ENCODE measurements around the gene MYBPHL. TPM values are rescaled to one million over a fixed set of nuclear protein-coding genes. Genes with fewer than 3 reads are reported as not detected.

The MYBPHL gene
- total RNA-seq, 4 donors from 2014 or later = not detected

GRCh38 chr1:109298666-109299557 lies 7.9 kb downstream of the MYBPHL start:
- WGBS, 2 donors = 42 to 54% methylated on average over 6 to 11 of the region's 11 CpGs
- no peak for TF ChIP-seq POLR2A (IDR thresholded peaks at IDR 0.05)
- no peak for TF ChIP-seq CTCF (IDR thresholded peaks at IDR 0.05)
- no peak overlapping the region for H3K4me3 ChIP-seq
- intact Hi-C loops (cut with DNase I) = no loop called here
- H3K9me3 ChIP-seq = no peaks in the 10 kb centered on the region
- H3K36me3 ChIP-seq = no peaks in the 10 kb centered on the region
- H3K27ac ChIP-seq = peak overlapping the region; percentile 33 to 66 (median 48)
- peaks cover 0 to 27% (median 10%) of the 10 kb centered on the region in 3 donors for H3K4me1 ChIP-seq
- DNase-seq = no peak
- peaks cover 0 to 2% (median 0%) of the 10 kb centered on the region in 4 donors for H3K27me3 ChIP-seq

DNA sequence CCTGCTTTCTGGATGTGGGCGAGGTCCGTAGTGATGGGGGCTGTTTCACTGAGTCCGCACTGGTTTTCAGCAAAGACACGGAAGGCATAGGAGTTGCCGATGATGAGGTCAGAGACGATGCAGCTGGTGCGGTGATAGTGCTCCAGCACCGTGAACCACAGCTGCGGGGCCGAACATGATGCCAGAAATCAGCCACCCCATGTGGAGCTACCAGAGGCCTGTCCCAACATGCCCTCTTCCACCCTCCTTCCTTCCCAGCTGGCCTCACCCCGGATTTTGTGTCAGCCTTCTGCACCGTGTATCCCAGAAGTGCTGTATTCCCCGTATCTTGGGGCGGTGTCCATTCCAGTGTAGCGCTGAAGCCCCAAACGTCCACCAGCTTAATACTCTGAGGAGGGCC lies 10.0 kb downstream of the MYBPHL start:
- Histone ChIP-seq H3K27ac (no peak overlapping the region), H3K27me3 (peaks cover 0 to 2% (median 0%) of the 10 kb centered on the region in 4 donors), H3K4me3 (no peak overlapping the region), H3K9me3 (no peaks in the 10 kb centered on the region), H3K36me3 (no peaks in the 10 kb centered on the region), H3K4me1 (peaks cover 0 to 27% (median 10%) of the 10 kb centered on the region in 3 donors)
- DNase-seq = no peak
- intact Hi-C loops (cut with DNase I) = no loop called here
- TF ChIP-seq POLR2A (IDR thresholded peaks at IDR 0.05) = no peak
- TF ChIP-seq CTCF (IDR thresholded peaks at IDR 0.05) = no peak
- WGBS, 2 donors = 57 to 62% methylated on average over 7 to 13 of the region's 16 CpGs

DNA sequence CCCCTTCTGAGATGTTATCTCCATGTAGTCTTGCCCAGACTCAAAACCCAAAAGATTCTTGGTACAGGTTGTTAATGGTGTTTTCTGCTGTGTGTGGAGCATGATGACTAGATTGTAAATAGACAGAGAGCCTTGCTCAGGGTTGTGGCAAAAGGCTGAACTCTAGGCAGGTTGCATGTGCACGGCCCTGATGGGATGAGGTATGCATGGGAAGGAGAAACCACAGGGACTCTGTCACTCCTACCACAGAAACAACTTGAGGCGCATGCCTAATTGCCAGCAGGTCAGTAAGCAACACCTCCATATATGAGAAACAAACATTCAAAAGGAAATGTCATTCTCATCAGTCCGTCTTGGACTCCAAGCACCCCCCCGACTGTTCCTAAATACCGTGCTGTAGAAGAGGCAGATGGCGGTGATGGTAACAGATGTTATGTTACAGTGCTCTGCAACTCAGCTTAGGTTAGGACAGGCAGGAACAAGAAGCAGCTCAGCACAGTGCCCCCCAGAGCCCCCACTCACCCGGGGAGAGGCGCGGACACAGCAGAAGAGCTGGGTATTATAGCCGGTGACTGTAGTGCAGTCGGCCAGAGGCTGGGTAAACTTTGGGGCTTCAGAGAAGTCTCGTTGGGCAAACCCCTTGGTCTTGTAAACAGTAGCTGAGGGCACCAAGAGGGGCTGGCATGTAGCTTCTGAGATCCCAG lies 10.9 kb downstream of the MYBPHL start:
- H3K27me3 ChIP-seq = peaks cover 0 to 2% (median 0%) of the 10 kb centered on the region in 4 donors
- TF ChIP-seq POLR2A (IDR thresholded peaks at IDR 0.05) (no peak), CTCF (IDR thresholded peaks at IDR 0.05) (no peak)
- 84 to 87% methylated on average over 12 of the region's 12 CpGs for WGBS, 2 donors
- no peak overlapping the region for H3K27ac ChIP-seq
- H3K36me3 ChIP-seq = no peaks in the 10 kb centered on the region
- peaks cover 0 to 27% (median 10%) of the 10 kb centered on the region in 3 donors for H3K4me1 ChIP-seq
- intact Hi-C loops (cut with DNase I) = no loop called here
- no peaks in the 10 kb centered on the region for H3K9me3 ChIP-seq
- no peak for DNase-seq
- H3K4me3 ChIP-seq = no peak overlapping the region

- peaks cover 0 to 20% (median 8%) of the 10 kb centered on the region in 3 donors for H3K4me1 ChIP-seq
- H3K36me3 ChIP-seq = no peaks in the 10 kb centered on the region
- no peak for DNase-seq
- WGBS, 2 donors = 49 to 74% methylated on average over 4 of the region's 4 CpGs
- no peak overlapping the region for H3K4me3 ChIP-seq
- intact Hi-C loops (cut with DNase I) = no loop called here
- H3K27me3 ChIP-seq = peaks cover 0 to 2% (median 0%) of the 10 kb centered on the region in 4 donors
- no peak for TF ChIP-seq POLR2A (IDR thresholded peaks at IDR 0.05)
- TF ChIP-seq CTCF (IDR thresholded peaks at IDR 0.05) = no peak
- H3K9me3 ChIP-seq = no peaks in the 10 kb centered on the region
- no peak overlapping the region for H3K27ac ChIP-seq
Observed at GRCh38 chr1:109294481-109294880, 12.3 kb downstream of the MYBPHL start.

- Histone ChIP-seq H3K27me3 (peaks cover 0 to 2% (median 0%) of the 10 kb centered on the region in 4 donors), H3K36me3 (no peaks in the 10 kb centered on the region), H3K4me3 (no peak overlapping the region), H3K27ac (no peak overlapping the region), H3K4me1 (peaks cover 0 to 6% (median 0%) of the 10 kb centered on the region in 3 donors), H3K9me3 (no peaks in the 10 kb centered on the region)
- DNase-seq = no peak
- 40 to 63% methylated on average over 1 to 2 of the region's 2 CpGs for WGBS, 2 donors
- no peak for TF ChIP-seq POLR2A (IDR thresholded peaks at IDR 0.05)
- TF ChIP-seq CTCF (IDR thresholded peaks at IDR 0.05) = no peak
- intact Hi-C loops (cut with DNase I) = no loop called here
Observed at GRCh38 chr1:109293026-109293425, 13.8 kb downstream of the MYBPHL start.
